Eye (tissue), 1 donor: Measurements from ENCODE around the gene PDGFA.

Source experiments
- DNase-seq: peaks from one replicate; pipeline ENCODE4 v3.0.0-alpha.2; 2015

PDGFA gene

GRCh38 chr7:471191-471865, 48.3 kb downstream of the PDGFA start:
- no peak for DNase-seq

- DNase-seq, result no peak
Measured at GRCh38 chr7:469563-469961, 50.1 kb downstream of the PDGFA start.

GRCh38 chr7:468681-469562, 50.7 kb downstream of the PDGFA start:
- DNase-seq, result no peak

GRCh38 chr7:467856-468545, 51.6 kb downstream of the PDGFA start:
- no peak for DNase-seq

- DNase-seq, result no peak
Measured at GRCh38 chr7:467393-467828, 52.2 kb downstream of the PDGFA start.

GRCh38 chr7:466465-467191, 53.0 kb downstream of the PDGFA start:
- no peak for DNase-seq

GRCh38 chr7:465710-466400, 53.8 kb downstream of the PDGFA start:
- no peak for DNase-seq

GRCh38 chr7:464454-465401, 54.9 kb downstream of the PDGFA start:
- peak; percentile 66 for DNase-seq

- no peak for DNase-seq
Measured at GRCh38 chr7:463817-464453, 55.7 kb downstream of the PDGFA start.

- no peak for DNase-seq
Measured at GRCh38 chr7:463362-463781, 56.3 kb downstream of the PDGFA start.

GRCh38 chr7:462173-463103, 57.2 kb downstream of the PDGFA start:
- no peak for DNase-seq

- no peak for DNase-seq
Measured at GRCh38 chr7:461453-462172, 58.0 kb downstream of the PDGFA start.

GRCh38 chr7:461117-461452, 58.6 kb downstream of the PDGFA start:
- DNase-seq, result no peak

GRCh38 chr7:460374-461116, 59.1 kb downstream of the PDGFA start:
- DNase-seq, result peak; percentile 71

GRCh38 chr7:459584-460373, 59.9 kb downstream of the PDGFA start:
- DNase-seq, result no peak

GRCh38 chr7:458511-459245, 61.0 kb downstream of the PDGFA start:
- DNase-seq, result no peak
